ENCODE results near the gene AGR2. TPM values are rescaled to one million over a fixed set of nuclear protein-coding genes. Genes with fewer than 3 reads are reported as not detected.

Gene AGR2
- total and polyA plus RNA-seq, 7 donors, result 0.07 to 0.20 (median 0.17) TPM; not detected in 4

DNA sequence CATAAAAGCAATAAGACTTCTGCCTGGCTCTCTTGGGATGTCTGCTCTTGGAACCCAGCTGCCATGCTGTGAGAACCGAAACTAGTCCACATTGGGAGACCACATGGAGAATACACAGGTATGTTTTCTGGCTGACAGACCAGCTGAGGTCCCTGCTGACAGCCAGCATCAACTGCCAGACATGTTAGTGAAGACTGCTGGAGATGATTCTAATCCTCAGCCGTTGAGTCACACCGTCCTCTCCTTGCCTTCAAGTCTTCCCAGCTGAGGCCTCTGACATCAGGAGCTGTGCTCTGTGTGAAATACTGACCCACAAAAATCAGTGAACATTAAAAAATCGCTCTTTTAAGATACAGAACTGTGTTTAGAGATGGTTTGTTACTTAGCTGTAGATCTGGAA lies 36.9 kb upstream of the AGR2 start:
- Histone ChIP-seq H3K36me3 (ENCODE audit: insufficient read depth in 1 of 2, low read depth in 1 of 2) (no peaks in the 10 kb centered on the region), H3K9me3 (no peaks in the 10 kb centered on the region), H3K4me3 (no peak overlapping the region), H3K4me1 (no peaks in the 10 kb centered on the region), H3K27me3 (ENCODE audit: insufficient read depth in 3 of 3, low read length in 2 of 3) (peaks cover 0 to 2% (median 0%) of the 10 kb centered on the region in 3 donors), H3K27ac (no peak overlapping the region)
- TF ChIP-seq, protein P1, sequence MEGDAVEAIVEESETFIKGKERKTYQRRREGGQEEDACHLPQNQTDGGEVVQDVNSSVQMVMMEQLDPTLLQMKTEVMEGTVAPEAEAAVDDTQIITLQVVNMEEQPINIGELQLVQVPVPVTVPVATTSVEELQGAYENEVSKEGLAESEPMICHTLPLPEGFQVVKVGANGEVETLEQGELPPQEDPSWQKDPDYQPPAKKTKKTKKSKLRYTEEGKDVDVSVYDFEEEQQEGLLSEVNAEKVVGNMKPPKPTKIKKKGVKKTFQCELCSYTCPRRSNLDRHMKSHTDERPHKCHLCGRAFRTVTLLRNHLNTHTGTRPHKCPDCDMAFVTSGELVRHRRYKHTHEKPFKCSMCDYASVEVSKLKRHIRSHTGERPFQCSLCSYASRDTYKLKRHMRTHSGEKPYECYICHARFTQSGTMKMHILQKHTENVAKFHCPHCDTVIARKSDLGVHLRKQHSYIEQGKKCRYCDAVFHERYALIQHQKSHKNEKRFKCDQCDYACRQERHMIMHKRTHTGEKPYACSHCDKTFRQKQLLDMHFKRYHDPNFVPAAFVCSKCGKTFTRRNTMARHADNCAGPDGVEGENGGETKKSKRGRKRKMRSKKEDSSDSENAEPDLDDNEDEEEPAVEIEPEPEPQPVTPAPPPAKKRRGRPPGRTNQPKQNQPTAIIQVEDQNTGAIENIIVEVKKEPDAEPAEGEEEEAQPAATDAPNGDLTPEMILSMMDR (IDR thresholded peaks at IDR 0.05), result no peak
- intact Hi-C loops (cut with DNase I), result no loop called here
- ATAC-seq (no peak), DNase-seq (no peak)
- 72 to 82% (median 79%) methylated on average over 4 of the region's 4 CpGs for WGBS, 3 donors

DNA sequence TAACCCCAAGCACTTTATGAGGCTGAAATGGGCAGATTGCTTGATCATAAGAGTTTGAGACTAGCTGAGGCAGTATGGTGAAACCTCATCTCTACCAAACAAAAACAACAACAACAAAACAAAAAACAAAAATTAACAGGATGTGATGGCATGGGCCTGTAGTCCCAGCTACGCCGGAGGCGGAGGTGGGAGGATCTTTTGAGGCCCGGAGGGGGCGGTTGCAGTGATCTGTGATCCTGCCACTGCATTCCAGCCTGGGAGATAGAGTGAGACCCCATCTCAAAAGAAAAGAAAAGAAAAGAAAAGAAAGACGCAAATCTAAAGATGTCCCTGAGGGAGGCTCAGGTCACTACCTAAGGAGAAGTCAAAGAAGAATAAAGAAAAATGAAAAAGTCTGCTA lies 35.3 kb upstream of the AGR2 start:
- TF ChIP-seq, protein P1 (IDR thresholded peaks at IDR 0.05), result no peak
- no peak overlapping the region for H3K27ac ChIP-seq
- DNase-seq (no peak), ATAC-seq (no peak)
- no peaks in the 10 kb centered on the region for H3K36me3 ChIP-seq (ENCODE audit: insufficient read depth in 1 of 2, low read depth in 1 of 2)
- 83 to 95% (median 89%) methylated on average over 6 of the region's 6 CpGs for WGBS, 3 donors
- no peak overlapping the region for H3K4me3 ChIP-seq
- H3K9me3 ChIP-seq, result no peaks in the 10 kb centered on the region
- H3K4me1 ChIP-seq, result no peaks in the 10 kb centered on the region
- H3K27me3 ChIP-seq (ENCODE audit: insufficient read depth in 3 of 3, low read length in 2 of 3), result peaks cover 0 to 2% (median 0%) of the 10 kb centered on the region in 3 donors
- intact Hi-C loops (cut with DNase I), result no loop called here

DNA sequence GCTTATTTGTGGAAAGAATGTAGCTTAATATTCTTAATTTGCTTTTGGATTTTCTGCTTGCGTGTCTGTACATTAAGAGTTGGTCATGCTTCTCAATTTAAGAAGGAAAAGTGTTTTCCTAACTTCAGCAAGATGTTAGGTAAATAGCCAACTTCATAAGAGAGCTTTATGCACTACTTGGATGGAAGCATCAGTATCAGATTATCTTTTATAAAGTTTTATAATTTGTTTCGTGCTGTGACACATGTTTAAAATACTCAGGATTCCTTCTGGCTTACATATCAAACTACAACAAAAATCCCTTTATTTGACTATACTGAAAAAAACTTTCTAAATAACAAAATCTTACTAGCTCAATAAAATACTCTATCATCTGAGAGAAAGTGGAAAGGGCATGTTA lies 34.8 kb upstream of the AGR2 start:
- Histone ChIP-seq H3K9me3 (no peaks in the 10 kb centered on the region), H3K36me3 (ENCODE audit: insufficient read depth in 1 of 2, low read depth in 1 of 2) (no peaks in the 10 kb centered on the region), H3K4me1 (no peaks in the 10 kb centered on the region), H3K27ac (no peak overlapping the region), H3K27me3 (ENCODE audit: insufficient read depth in 3 of 3, low read length in 2 of 3) (peaks cover 0 to 2% (median 0%) of the 10 kb centered on the region in 3 donors), H3K4me3 (no peak overlapping the region)
- no peak for ATAC-seq
- WGBS, 3 donors, result 31 to 51% (median 40%) methylated on average over 2 of the region's 2 CpGs
- DNase-seq, result no peak
- TF ChIP-seq, protein P1 (IDR thresholded peaks at IDR 0.05), result no peak
- intact Hi-C loops (cut with DNase I), result no loop called here

GRCh38 chr7:16838891-16839290 lies 34.1 kb upstream of the AGR2 start:
- no peaks in the 10 kb centered on the region for H3K9me3 ChIP-seq
- ATAC-seq (no peak), DNase-seq (no peak)
- WGBS, 3 donors, result 87 to 97% (median 94%) methylated on average over 1 of the region's 1 CpG
- no peaks in the 10 kb centered on the region for H3K4me1 ChIP-seq
- H3K36me3 ChIP-seq (ENCODE audit: insufficient read depth in 1 of 2, low read depth in 1 of 2), result no peaks in the 10 kb centered on the region
- no peak overlapping the region for H3K27ac ChIP-seq
- no peaks in the 10 kb centered on the region for H3K27me3 ChIP-seq (ENCODE audit: insufficient read depth in 3 of 3, low read length in 2 of 3)
- intact Hi-C loops (cut with DNase I), result no loop called here
- TF ChIP-seq, protein P1 (IDR thresholded peaks at IDR 0.05), result no peak
- H3K4me3 ChIP-seq, result no peak overlapping the region

GRCh38 chr7:16838386-16838785 lies 33.6 kb upstream of the AGR2 start:
- Histone ChIP-seq H3K27me3 (ENCODE audit: insufficient read depth in 3 of 3, low read length in 2 of 3) (no peaks in the 10 kb centered on the region), H3K36me3 (ENCODE audit: insufficient read depth in 1 of 2, low read depth in 1 of 2) (no peaks in the 10 kb centered on the region), H3K4me1 (no peaks in the 10 kb centered on the region), H3K27ac (no peak overlapping the region), H3K9me3 (no peaks in the 10 kb centered on the region), H3K4me3 (no peak overlapping the region)
- ATAC-seq (no peak), DNase-seq (no peak)
- 60 to 71% (median 64%) methylated on average over 3 of the region's 3 CpGs for WGBS, 3 donors
- intact Hi-C loops (cut with DNase I), result no loop called here
- TF ChIP-seq, protein P1 (IDR thresholded peaks at IDR 0.05), result no peak
